Measurements from ENCODE around the gene PCID2.
"Not testable (repeated sequence)": the region's sequence is repeated elsewhere in the genome, so short reads cannot be mapped to it uniquely, and the experiment has no call there.

PCID2 gene

DNA sequence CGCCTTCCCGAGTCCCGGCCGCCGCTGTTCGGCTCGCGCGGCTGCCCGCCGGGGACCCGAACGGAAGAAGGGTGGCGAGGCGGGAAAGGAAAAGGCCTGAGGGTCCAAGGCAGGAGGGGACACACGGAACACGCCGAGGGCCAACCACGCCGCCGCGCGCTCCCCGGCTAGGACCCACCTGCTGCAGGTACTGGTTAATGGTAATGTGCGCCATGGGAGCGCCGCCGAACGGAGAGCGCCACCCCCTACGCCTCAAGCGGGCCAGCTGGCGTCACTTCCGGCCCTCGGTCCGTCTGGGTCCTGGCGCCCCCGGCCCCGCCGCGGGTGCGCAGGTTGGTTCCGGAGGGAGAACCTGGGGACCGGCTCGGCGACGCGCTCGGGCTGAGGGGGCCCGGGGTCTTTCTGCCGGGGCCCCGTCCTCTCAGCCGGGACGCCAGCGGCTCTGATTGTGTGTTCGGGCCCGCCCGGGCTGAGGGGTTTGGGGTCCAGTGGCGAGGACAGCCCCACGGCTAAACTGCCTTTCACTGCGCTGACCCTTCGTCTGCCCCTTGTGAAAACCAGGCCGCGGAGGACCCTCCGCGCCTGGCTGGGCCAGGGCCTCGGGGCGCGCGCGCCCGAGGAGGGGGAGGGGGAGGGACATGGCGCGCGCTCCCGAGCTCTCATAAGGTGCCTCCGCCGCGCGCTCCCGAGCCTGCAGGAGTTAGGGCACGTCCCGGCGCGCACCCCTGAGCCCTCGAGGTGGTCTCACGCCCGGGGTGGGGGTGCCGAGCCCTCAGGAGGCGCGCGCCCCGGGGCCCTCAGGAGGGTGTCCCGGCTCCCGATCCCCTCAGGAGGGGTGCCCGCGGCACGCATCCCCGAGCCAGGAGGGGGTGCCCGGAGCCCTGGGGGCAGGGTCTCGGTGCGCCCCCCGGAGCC, at the start of gene PCID2:
TSS of gene PCID2 (minus strand) at position 249 of the 915 bp plus-strand sequence. CDS start at position 214, 35 bp downstream.
- DNase-seq (ENCODE audit: extremely low read depth, low read depth), result peak; percentile 59
- TF ChIP-seq, protein P1, sequence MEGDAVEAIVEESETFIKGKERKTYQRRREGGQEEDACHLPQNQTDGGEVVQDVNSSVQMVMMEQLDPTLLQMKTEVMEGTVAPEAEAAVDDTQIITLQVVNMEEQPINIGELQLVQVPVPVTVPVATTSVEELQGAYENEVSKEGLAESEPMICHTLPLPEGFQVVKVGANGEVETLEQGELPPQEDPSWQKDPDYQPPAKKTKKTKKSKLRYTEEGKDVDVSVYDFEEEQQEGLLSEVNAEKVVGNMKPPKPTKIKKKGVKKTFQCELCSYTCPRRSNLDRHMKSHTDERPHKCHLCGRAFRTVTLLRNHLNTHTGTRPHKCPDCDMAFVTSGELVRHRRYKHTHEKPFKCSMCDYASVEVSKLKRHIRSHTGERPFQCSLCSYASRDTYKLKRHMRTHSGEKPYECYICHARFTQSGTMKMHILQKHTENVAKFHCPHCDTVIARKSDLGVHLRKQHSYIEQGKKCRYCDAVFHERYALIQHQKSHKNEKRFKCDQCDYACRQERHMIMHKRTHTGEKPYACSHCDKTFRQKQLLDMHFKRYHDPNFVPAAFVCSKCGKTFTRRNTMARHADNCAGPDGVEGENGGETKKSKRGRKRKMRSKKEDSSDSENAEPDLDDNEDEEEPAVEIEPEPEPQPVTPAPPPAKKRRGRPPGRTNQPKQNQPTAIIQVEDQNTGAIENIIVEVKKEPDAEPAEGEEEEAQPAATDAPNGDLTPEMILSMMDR (IDR thresholded peaks at IDR 0.05; ENCODE audit: low read depth, low read length), result no peak

DNA sequence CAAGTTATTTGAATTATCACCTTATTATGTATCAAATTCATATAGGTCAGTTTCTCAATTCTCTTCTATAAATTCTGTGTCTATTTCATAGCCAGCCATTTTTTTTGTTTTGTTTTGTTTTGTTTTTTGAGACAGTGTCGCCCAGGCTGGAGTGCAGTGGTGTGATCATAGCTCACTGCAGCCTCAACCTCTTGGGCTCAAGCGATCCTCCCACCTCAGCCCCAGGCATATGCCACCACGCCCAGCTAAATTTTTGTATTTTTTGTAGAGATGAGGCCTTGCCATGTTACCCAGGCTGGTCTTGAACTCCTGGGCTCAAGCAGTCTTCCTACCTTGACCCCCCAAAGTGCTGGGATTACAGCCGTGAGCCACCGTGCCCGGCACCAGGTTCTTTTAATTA, 49.4 kb upstream of the PCID2 start:
- DNase-seq (ENCODE audit: extremely low read depth, low read depth), result not testable (repeated sequence)

DNA sequence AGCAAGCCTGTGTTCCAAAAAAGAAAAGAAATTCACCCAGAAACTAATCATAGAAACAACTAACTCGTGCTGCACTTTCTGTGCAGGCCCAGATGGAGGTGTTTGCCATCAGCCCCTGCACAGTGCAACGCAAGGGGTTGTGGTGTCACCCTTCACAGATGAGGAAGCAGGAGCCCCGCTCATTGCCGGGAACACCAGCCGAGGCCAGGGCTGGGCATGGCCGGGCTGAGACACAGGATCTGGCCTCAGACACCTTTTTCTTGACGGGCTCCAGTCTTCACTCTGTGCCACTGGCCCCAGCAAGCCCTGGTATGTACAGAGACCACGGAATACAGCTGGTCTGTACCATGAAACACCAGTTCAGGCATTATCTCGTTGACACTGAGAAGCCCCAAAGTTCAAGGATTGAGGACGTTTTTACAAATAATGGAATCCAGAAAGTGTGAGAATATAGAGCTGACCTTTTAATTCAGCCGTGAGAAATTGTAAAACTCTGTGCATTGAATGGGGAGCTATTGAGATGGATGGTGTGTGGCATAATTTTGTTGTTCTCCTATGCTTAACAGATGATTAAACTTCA, 44.1 kb upstream of the PCID2 start:
- TF ChIP-seq, protein P1 (IDR thresholded peaks at IDR 0.05; ENCODE audit: low read depth, low read length), result no peak
- no peak for DNase-seq (ENCODE audit: extremely low read depth, low read depth)

DNA sequence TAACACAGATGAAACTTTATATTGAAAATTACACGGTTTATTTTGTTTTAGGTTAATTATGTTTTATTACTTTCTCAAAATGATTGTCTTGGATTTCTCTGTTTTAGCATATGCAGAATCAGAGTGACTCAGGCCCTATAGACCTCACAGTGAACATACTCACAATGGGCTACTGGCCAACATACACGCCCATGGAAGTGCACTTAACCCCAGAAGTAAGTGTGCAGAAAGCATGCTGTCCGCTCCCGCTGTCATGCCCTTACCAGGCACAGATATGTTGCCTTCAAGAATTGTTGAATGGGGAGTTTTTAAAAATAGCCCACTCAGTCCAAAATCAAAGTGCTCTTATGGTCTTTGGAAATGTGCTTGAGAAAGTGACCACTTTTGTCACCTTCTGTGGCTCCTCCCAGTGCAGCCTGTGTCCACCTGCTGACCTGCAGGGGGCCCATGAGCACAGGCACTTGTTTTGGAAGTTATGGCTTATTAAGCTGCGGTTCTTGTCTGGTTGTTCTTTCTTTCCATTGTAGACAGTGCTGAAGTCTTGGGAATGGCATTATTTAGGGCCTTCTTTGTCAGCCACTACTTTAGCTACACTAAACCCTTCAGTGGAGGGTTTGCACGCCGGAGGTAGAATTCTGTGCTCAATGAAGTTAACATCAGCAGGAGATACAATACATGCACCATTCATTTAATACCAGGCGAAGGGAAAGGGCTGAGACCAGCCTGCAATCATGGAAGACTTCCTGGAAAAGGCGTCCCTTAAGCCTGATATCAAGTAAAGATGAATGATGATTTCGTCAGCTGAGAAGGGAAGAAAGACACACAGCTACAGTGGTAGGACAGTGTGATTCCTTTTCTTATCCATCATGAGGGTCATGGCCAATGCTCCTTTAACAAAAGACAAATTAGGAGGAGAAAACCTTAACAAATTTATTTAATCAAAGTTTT, 37.7 kb upstream of the PCID2 start:
- TF ChIP-seq, protein P1 (IDR thresholded peaks at IDR 0.05; ENCODE audit: low read depth, low read length), result peak; percentile 33
- DNase-seq (ENCODE audit: extremely low read depth, low read depth), result no peak

DNA sequence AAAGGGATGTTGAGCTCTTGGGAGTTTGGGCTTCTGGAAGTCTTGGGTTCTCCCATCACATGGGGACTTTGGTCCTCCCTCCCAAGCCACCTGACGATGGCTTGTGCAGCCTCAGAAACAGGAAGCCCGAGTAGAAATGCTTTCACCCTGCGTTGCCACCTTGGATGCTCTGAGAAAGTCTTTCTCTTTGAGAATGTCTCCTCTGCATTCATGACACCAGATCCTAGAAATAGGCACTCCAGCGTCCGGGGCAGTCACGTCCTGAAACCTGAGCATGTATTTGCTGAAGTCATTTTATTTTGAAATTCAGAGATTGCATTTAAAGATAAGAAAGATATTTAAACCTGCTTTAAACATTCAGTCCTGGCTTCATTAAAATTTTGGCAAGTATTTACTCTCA, 35.4 kb upstream of the PCID2 start:
- no peak for DNase-seq (ENCODE audit: extremely low read depth, low read depth)
- TF ChIP-seq, protein P1 (IDR thresholded peaks at IDR 0.05; ENCODE audit: low read depth, low read length), result no peak

DNA sequence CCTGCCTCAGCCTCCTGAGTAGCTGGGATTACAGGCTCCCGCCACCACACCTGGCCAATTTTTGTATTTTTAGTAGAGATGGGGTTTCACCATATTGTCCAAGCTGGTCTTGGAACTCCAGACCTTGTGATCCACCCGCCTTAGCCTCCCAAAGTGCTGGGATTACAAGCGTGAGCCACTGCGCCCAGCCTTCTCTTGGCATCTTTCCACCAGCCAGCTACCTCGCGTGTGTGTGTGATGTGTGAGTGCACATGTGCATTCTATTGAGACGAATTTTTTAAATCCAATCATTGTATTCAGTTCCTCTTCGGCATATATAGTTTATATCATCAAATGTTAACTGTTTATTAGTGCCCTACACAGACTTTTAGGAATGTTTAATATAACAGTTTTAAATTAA, 33.2 kb upstream of the PCID2 start:
- not testable (repeated sequence) for DNase-seq (ENCODE audit: extremely low read depth, low read depth)

DNA sequence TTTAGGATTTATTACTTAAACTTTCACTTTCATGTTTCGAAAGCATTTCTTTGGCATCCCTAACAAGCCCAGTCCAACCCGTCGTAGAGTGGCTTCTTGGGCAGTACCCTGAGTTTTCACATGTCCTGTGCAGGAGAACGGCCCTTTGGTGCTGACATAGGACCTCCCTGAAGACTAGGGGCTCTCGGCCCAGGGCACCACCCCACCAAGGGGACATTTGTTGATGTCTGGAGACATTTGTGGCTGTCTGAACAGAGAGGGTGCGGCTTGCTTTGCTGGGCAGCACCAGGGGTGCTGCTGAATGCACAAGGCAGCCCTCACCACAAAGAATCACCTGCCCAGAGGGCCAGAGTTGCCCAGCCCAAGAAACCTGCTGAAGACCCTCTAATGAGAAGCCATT, 31.5 kb upstream of the PCID2 start:
- DNase-seq (ENCODE audit: extremely low read depth, low read depth), result no peak
- TF ChIP-seq, protein P1 (IDR thresholded peaks at IDR 0.05; ENCODE audit: low read depth, low read length), result no peak

DNA sequence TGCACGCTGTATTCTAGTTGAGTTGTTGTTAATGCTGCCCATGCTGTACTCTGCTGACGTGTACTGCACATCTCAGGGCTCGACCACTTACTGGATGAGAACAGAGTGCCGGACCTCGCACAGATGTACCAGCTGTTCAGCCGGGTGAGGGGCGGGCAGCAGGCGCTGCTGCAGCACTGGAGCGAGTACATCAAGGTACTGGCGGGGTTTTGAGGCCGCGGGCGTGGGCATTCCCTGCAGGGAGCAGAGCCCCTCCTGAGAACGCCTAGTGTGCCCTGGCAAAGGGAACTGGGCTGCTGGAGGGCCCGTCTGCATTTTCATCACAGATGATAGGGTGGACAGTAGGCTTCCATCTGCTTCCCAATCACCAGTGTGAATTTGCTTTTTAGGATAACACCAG, 30.9 kb upstream of the PCID2 start:
- TF ChIP-seq, protein P1 (IDR thresholded peaks at IDR 0.05; ENCODE audit: low read depth, low read length), result no peak
- DNase-seq (ENCODE audit: extremely low read depth, low read depth), result no peak
